Natural killer cell (primary cell): Measurements from ENCODE around the gene TRPV2. TPM values are rescaled to one million over a fixed set of nuclear protein-coding genes. Genes with fewer than 3 reads are reported as not detected.

Experiments
- ATAC-seq, 3 donors: fragments of 150-1000 bp in 2 of 3; fragments of 200-7000 bp in 1 of 3; cut with Tn5 transposase; 1 replicate in 1 of 3; 2 replicates in 2 of 3; pipeline ENCODE4 v1.10.0; 2021; ENCODE audit warnings: mild to moderate bottlenecking in 2 of 3, moderate library complexity in 2 of 3
- DNase-seq, 2 donors: peaks; one replicate each; pipeline versions ENCODE4 v3.0.0 to v3.0.0-alpha.2; 2013 to 2021; ENCODE audit warnings: mixed read lengths in 1 of 2
- H3K27ac ChIP-seq: one replicate; pipeline ENCODE4 v1.5.1; 2013; ENCODE audit warnings: mild to moderate bottlenecking, low read length
- H3K27me3 ChIP-seq: one replicate; pipeline ENCODE4 v1.6.1; 2013; ENCODE audit warnings: low read length; ENCODE audit not compliant: control insufficient read depth, insufficient read depth
- H3K36me3 ChIP-seq: one replicate; pipeline ENCODE4 v1.6.1; 2013; ENCODE audit warnings: low read length; ENCODE audit not compliant: control insufficient read depth, insufficient read depth
- H3K4me1 ChIP-seq: one replicate; pipeline ENCODE4 v1.6.1; 2013; ENCODE audit warnings: low read length; ENCODE audit not compliant: control insufficient read depth, insufficient read depth
- H3K4me3 ChIP-seq: one replicate; pipeline ENCODE4 v1.5.1; 2013; ENCODE audit warnings: low read length
- H3K9me3 ChIP-seq: one replicate; pipeline ENCODE4 v1.6.1; 2013; ENCODE audit warnings: low read length; ENCODE audit not compliant: control insufficient read depth, insufficient read depth
- H3K27ac Mint-ChIP-seq, 2 donors: one replicate each; pipeline ENCODE4 v1.8.0; 2022; ENCODE audit warnings: mild to moderate bottlenecking in 2 of 2, mixed read lengths in 2 of 2, moderate library complexity in 1 of 2
- H3K27me3 Mint-ChIP-seq, 2 donors: one replicate each; pipeline ENCODE4 v1.8.0; 2022; ENCODE audit warnings: low read depth in 2 of 2, mixed read lengths in 2 of 2
- H3K36me3 Mint-ChIP-seq: one replicate; pipeline ENCODE4 v1.8.0; 2022; ENCODE audit warnings: mixed read lengths
- H3K4me1 Mint-ChIP-seq, 2 donors: one replicate each; pipeline ENCODE4 v1.8.0; 2022; ENCODE audit warnings: mixed read lengths in 2 of 2
- H3K4me3 Mint-ChIP-seq: one replicate; pipeline ENCODE4 v1.8.0; 2022; ENCODE audit warnings: mild to moderate bottlenecking, moderate library complexity, mixed read lengths
- H3K9me3 Mint-ChIP-seq, 2 donors: one replicate each; pipeline ENCODE4 v1.8.0; 2022; ENCODE audit warnings: mixed read lengths in 2 of 2
- WGBS: methylation state at CpG from one replicate; pipeline ENCODE4 v1.1.7; 2013; ENCODE audit warnings: missing lambda C conversion rate; ENCODE audit not compliant: insufficient coverage; 5-methylcytosine and 5-hydroxymethylcytosine counted together
- intact Hi-C: fragments of 100-400 bp; cut with micrococcal nuclease; formaldehyde crosslinking; loops from one replicate; pipeline ENCODE4 v1.14.2; 2022
- total RNA-seq, 4 donors: library from RNA; stranded (reverse); fragments of 120-200 nt in 1 of 4; gene quantifications; one replicate each; pipeline versions ENCODE4 v1.2.3 to v1.2.4, GENCODE V29; 2013 to 2022
- TF ChIP-seq, protein P1 (sequence below): fragments of 200-600 bp; IDR thresholded peaks from one replicate; pipeline ENCODE4 v1.8.0; 2022; ENCODE audit warnings: antibody characterized with exemption

The TRPV2 gene
- total RNA-seq, 3 donors from 2014 or later (not counting 1 experiment from before 2014, with no cell fraction given): 138 to 163 (median 147) TPM

DNA sequence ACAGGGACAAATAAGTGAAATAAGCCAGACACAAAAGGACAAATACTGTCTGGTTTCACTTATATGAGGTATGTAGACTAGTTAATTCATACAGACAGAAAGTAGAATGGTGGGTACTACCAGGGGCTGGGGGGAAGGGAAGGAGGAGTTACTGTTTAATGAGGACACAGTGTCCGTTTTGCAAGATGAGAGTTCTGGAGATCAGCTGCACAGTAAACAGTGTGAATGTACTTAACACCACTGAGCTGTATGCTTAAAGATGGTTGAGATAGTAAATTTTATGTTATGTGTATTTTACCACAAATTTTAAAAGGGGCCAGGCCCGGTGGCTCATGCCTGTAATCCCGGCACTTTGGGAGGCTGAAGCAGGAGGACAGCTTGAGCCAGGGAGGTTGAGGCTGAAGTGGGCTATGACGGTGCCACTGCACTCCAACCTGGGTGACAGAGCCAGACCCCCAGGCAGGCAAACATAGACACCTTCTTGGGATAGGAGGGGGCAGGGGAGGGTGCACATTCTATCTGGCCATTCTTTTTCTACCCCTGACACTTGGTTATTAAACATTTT, 53.1 kb downstream of the TRPV2 start:
- intact Hi-C loops: no loop called here
- Histone ChIP-seq H3K4me3 (no peak overlapping the region), H3K36me3 (no peaks in the 10 kb centered on the region), H3K27me3 (no peaks in the 10 kb centered on the region), H3K4me1 (no peaks in the 10 kb centered on the region), H3K27ac (no peak overlapping the region), H3K9me3 (no peaks in the 10 kb centered on the region)
- TF ChIP-seq, protein P1, sequence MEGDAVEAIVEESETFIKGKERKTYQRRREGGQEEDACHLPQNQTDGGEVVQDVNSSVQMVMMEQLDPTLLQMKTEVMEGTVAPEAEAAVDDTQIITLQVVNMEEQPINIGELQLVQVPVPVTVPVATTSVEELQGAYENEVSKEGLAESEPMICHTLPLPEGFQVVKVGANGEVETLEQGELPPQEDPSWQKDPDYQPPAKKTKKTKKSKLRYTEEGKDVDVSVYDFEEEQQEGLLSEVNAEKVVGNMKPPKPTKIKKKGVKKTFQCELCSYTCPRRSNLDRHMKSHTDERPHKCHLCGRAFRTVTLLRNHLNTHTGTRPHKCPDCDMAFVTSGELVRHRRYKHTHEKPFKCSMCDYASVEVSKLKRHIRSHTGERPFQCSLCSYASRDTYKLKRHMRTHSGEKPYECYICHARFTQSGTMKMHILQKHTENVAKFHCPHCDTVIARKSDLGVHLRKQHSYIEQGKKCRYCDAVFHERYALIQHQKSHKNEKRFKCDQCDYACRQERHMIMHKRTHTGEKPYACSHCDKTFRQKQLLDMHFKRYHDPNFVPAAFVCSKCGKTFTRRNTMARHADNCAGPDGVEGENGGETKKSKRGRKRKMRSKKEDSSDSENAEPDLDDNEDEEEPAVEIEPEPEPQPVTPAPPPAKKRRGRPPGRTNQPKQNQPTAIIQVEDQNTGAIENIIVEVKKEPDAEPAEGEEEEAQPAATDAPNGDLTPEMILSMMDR: no peak
- no peak overlapping the region for H3K27ac Mint-ChIP-seq
- DNase-seq: no peak
- WGBS: 82% methylated on average over 4 of the region's 4 CpGs
- H3K4me1 Mint-ChIP-seq: peaks cover 0 to 5% of the 10 kb centered on the region in 2 donors
- H3K9me3 Mint-ChIP-seq: no peaks in the 10 kb centered on the region
- H3K4me3 Mint-ChIP-seq: no peak overlapping the region
- no peaks in the 10 kb centered on the region for H3K36me3 Mint-ChIP-seq
- no peak for ATAC-seq
- H3K27me3 Mint-ChIP-seq: no peaks in the 10 kb centered on the region

GRCh38 chr17:16470265-16470664, 54.9 kb downstream of the TRPV2 start:
- Histone ChIP-seq H3K27me3 (no peaks in the 10 kb centered on the region), H3K4me3 (no peak overlapping the region), H3K27ac (no peak overlapping the region), H3K9me3 (no peaks in the 10 kb centered on the region), H3K36me3 (no peaks in the 10 kb centered on the region), H3K4me1 (no peaks in the 10 kb centered on the region)
- WGBS: 76% methylated on average over 11 of the region's 11 CpGs
- no peaks in the 10 kb centered on the region for H3K9me3 Mint-ChIP-seq
- TF ChIP-seq, protein P1: no peak
- DNase-seq (no peak), ATAC-seq (no peak)
- intact Hi-C loops: no loop called here
- no peak overlapping the region for H3K27ac Mint-ChIP-seq
- no peaks in the 10 kb centered on the region for H3K36me3 Mint-ChIP-seq
- H3K4me3 Mint-ChIP-seq: no peak overlapping the region
- peaks cover 0 to 5% of the 10 kb centered on the region in 2 donors for H3K4me1 Mint-ChIP-seq
- H3K27me3 Mint-ChIP-seq: no peaks in the 10 kb centered on the region

DNA sequence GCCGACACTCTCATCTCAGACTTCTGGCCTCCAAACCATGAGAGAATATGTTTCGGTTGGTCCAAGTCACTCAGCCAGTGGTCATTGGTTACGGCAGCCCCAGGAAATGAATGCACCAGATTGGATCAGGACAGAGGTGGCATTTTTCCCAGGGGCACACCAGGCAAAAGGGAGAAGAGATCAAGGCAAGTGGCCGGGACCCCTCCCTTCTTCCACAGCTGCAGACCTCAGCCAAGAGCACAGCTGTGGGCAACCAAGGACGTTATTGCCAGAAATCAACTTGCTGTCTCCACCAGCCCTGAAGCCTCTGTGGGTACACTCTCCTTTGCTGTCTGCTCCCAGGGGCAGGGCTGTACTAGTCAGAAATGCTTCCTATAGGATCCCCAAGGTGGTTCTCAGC, 55.9 kb downstream of the TRPV2 start:
- 85% methylated on average over 5 of the region's 5 CpGs for WGBS
- H3K27ac ChIP-seq: no peak overlapping the region
- H3K9me3 ChIP-seq: no peaks in the 10 kb centered on the region
- no peak overlapping the region for H3K4me3 ChIP-seq
- no peak for ATAC-seq
- Mint-ChIP-seq H3K4me3 (no peak overlapping the region), H3K36me3 (no peaks in the 10 kb centered on the region), H3K27ac (no peak overlapping the region), H3K27me3 (no peaks in the 10 kb centered on the region), H3K9me3 (no peaks in the 10 kb centered on the region), H3K4me1 (peaks cover 0 to 5% of the 10 kb centered on the region in 2 donors)
- DNase-seq: no peak
- H3K36me3 ChIP-seq: no peaks in the 10 kb centered on the region
- TF ChIP-seq, protein P1: no peak
- intact Hi-C loops: no loop called here
- H3K27me3 ChIP-seq: no peaks in the 10 kb centered on the region
- no peaks in the 10 kb centered on the region for H3K4me1 ChIP-seq

DNA sequence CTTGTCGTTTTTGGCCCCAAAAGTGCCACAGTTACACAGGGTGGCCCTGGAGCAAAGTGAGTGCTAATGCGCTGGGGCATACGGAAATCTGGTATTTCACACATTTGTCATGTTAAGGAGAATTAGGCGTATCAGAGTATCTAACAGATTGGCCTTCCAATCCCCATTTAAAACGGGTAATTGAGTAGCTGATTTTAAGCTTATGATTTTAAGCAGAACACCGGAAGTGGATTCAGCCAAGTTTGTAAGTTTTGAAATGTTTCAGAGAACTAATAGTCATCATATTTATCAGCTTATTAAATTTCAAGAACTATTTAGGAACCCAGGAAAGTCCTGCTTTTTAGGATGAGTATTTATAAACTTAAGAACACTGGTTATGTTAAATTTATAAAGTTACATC, 57.2 kb downstream of the TRPV2 start:
- Mint-ChIP-seq H3K4me3 (no peak overlapping the region), H3K27ac (no peak overlapping the region)
- H3K36me3 ChIP-seq: no peaks in the 10 kb centered on the region

More for the DNA sequence above, 57.2 kb downstream of the TRPV2 start:
- TF ChIP-seq, protein P1: no peak
- no peaks in the 10 kb centered on the region for H3K27me3 ChIP-seq
- Mint-ChIP-seq H3K4me1 (peaks cover 0 to 5% of the 10 kb centered on the region in 2 donors), H3K27me3 (no peaks in the 10 kb centered on the region), H3K9me3 (no peaks in the 10 kb centered on the region), H3K36me3 (no peaks in the 10 kb centered on the region)
- H3K27ac ChIP-seq: no peak overlapping the region
- 95% methylated on average over 6 of the region's 6 CpGs for WGBS
- H3K4me3 ChIP-seq: no peak overlapping the region
- no peaks in the 10 kb centered on the region for H3K9me3 ChIP-seq
- DNase-seq: no peak
- ATAC-seq: no peak
- intact Hi-C loops: no loop called here
- H3K4me1 ChIP-seq: no peaks in the 10 kb centered on the region
